MM.1S (cell line): ENCODE data around the gene ST7.

Experiments used
- DNase-seq: peaks from one replicate; pipeline ENCODE4 v3.0.0-alpha.2; 2015
- H2AFZ ChIP-seq: fragments of 300-600 bp; sonication (generic); 2 replicates; pipeline ENCODE4 v1.6.0; 2016; ENCODE audit warnings: antibody characterized with exemption, low read length
- H3F3A ChIP-seq: fragments of 300-600 bp; sonication (generic); 2 replicates; pipeline ENCODE4 v1.6.1; 2016; ENCODE audit warnings: mild to moderate bottlenecking, antibody characterized with exemption, low read length, moderate library complexity, mixed read lengths; ENCODE audit not compliant: insufficient read depth
- H3K27ac ChIP-seq: fragments of 300-600 bp; sonication (generic); 2 replicates; pipeline ENCODE4 v1.5.1; 2016; ENCODE audit warnings: mild to moderate bottlenecking, low read length
- H3K27me3 ChIP-seq: fragments of 300-600 bp; sonication (generic); replicated peaks from 2 replicates; pipeline ENCODE4 v1.6.0; 2016; ENCODE audit warnings: low read length; ENCODE audit not compliant: insufficient read depth
- H3K36me3 ChIP-seq: fragments of 300-600 bp; sonication (generic); replicated peaks from 2 replicates; pipeline ENCODE4 v1.6.1; 2016; ENCODE audit warnings: mild to moderate bottlenecking, low read length, mixed read lengths; ENCODE audit not compliant: insufficient read depth
- H3K4me1 ChIP-seq: fragments of 300-600 bp; sonication (generic); 2 replicates; pipeline ENCODE4 v1.6.1; 2016; ENCODE audit warnings: low read length, mixed read lengths
- H3K4me2 ChIP-seq: fragments of 300-600 bp; sonication (generic); 2 replicates; pipeline ENCODE4 v1.6.0; 2016; ENCODE audit warnings: low read depth, low read length
- H3K4me3 ChIP-seq: fragments of 300-600 bp; sonication (generic); 2 replicates; pipeline ENCODE4 v1.5.1; 2016; ENCODE audit warnings: low read length, mixed read lengths
- H3K79me2 ChIP-seq: fragments of 300-600 bp; sonication (generic); 2 replicates; pipeline ENCODE4 v1.6.1; 2016; ENCODE audit warnings: mixed run types, low read length, mixed read lengths
- H3K9ac ChIP-seq: fragments of 300-600 bp; sonication (generic); 2 replicates; pipeline ENCODE4 v1.6.1; 2016; ENCODE audit warnings: low read length, mixed read lengths
- H3K9me2 ChIP-seq: fragments of 300-600 bp; sonication (generic); replicated peaks from 2 replicates; pipeline ENCODE4 v1.6.1; 2016; ENCODE audit warnings: mild to moderate bottlenecking, low read length, mixed read lengths; ENCODE audit not compliant: insufficient read depth
- H3K9me3 ChIP-seq: fragments of 300-600 bp; sonication (generic); replicated peaks from 2 replicates; pipeline ENCODE4 v1.6.1; 2016; ENCODE audit warnings: mild to moderate bottlenecking, low read length, mixed read lengths; ENCODE audit not compliant: insufficient read depth
- H4K20me1 ChIP-seq: fragments of 300-600 bp; sonication (generic); 2 replicates; pipeline ENCODE4 v1.6.1; 2016; ENCODE audit warnings: mild to moderate bottlenecking, low read length, moderate library complexity, mixed read lengths; ENCODE audit not compliant: insufficient read depth
- EZH2 ChIP-seq: fragments of 300-600 bp; sonication (generic); optimal IDR thresholded peaks from 2 replicates; pipeline ENCODE3; 2017; ENCODE audit warnings: low read depth, mild to moderate bottlenecking, antibody characterized with exemption, low read length, mixed read lengths
- EZH2phosphoT487 ChIP-seq: fragments of 300-600 bp; sonication (generic); IDR thresholded peaks from 2 replicates; pipeline ENCODE4 v1.6.1; 2018; ENCODE audit warnings: antibody characterized with exemption, low read length
- TF ChIP-seq, protein P1 (sequence below): fragments of 300-600 bp; sonication (generic); IDR thresholded peaks from 2 replicates; pipeline ENCODE4 v1.5.1; 2016; ENCODE audit warnings: antibody characterized with exemption, low read length, mixed read lengths

ST7 gene

DNA sequence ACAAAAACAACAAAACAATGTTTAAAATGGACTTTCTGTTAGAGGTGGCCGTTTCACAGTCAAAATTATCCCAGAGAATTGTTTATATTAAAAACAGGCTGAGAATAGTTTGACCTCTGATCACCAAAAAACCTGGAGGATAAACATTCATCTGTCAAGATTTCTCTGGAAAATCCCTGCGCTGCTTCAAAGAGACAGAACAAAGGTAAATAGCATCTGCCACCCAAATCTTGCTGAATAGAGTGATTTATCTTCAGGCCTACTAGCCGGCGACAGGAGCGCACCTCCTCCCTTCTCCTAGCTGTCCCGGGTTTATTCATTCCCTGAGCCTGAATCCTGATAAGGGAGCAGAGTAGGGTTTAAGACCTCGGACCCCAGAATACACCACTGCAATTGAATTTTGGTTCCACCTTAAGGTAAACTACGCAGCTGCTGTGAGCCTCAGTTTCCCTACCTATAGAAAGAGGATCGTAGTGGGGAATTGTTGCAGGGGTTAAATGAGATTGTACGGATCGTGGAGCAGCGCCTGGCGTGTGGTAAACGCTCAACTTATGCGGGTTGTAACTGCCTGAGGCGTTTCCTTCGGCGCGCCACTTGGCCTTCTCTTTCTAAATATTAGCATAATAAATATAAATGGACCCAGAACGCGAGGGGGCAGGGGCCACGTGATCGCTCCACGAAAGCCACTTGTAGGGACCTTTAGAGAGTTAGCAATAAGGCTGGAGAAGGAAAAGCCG, 498 bp upstream of the ST7 start:
- Histone ChIP-seq H3K27ac (peak overlapping the region; percentile 80; the same call in 1 of the 2 replicates), H2AFZ (peak overlapping the region; percentile 99), H3F3A (peaks cover 5% of the 10 kb centered on the region), H3K9ac (peak overlapping the region; percentile 78), H3K79me2 (peaks cover 37% of the 10 kb centered on the region), H3K4me3 (peak overlapping the region; percentile 72), H3K27me3 (no peaks in the 10 kb centered on the region), H3K36me3 (no peaks in the 10 kb centered on the region), H3K4me1 (peaks cover 15% of the 10 kb centered on the region), H3K9me2 (no peaks in the 10 kb centered on the region), H3K9me3 (no peaks in the 10 kb centered on the region), H4K20me1 (no peaks in the 10 kb centered on the region), H3K4me2 (peak overlapping the region; percentile 93)
- peak; percentile 85 for DNase-seq
- TF ChIP-seq EZH2 (no peak), EZH2phosphoT487 (no peak)
- TF ChIP-seq, protein P1, sequence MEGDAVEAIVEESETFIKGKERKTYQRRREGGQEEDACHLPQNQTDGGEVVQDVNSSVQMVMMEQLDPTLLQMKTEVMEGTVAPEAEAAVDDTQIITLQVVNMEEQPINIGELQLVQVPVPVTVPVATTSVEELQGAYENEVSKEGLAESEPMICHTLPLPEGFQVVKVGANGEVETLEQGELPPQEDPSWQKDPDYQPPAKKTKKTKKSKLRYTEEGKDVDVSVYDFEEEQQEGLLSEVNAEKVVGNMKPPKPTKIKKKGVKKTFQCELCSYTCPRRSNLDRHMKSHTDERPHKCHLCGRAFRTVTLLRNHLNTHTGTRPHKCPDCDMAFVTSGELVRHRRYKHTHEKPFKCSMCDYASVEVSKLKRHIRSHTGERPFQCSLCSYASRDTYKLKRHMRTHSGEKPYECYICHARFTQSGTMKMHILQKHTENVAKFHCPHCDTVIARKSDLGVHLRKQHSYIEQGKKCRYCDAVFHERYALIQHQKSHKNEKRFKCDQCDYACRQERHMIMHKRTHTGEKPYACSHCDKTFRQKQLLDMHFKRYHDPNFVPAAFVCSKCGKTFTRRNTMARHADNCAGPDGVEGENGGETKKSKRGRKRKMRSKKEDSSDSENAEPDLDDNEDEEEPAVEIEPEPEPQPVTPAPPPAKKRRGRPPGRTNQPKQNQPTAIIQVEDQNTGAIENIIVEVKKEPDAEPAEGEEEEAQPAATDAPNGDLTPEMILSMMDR = no peak

DNA sequence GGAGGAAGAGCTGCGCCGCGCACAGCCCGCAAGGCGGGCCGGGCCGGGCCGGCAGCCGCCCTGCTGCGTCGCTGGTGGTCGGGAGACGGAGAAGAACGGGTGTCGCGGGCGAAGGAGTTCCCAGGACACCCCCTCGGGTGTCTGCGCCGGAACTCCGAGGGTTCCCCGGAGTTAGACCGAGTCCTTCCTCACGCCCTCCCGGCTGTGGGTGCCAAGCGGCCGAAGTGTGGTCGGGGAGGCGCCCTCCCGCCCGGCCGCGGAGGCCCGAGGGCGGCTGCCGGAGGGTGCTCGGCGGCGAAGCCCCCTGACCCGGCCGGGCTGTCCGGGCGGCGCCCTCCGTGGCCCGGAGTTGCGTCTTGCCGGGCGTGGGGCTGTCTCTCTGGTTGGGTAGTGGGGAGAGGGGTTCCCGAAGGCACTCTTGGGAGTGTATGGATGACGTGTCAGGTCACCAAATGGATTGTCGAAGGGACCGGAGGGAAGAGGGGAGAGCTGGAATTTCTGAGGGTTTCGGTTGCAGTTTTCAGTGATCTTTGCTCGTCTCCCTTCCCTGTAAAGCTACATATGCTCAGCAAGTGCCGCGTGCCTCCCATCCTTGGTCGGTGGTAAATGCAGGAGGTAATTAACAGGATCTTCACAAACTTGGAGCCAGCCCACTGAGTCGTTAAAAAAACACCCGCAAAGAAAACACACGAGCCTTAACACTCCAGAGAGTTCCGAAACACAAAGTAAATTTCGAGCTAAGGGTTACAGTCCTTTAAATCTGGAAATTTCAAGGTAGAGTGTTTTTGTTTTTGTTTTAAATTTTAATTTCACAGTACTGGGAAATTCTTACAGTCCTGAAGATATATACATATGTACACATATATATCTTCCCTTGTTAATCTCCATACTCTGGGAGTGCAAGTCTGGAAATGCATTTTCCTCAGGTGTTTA, 871 bp downstream of the ST7 start:
- Histone ChIP-seq H3K27ac (peak overlapping the region; percentile 49; the same call in 1 of the 2 replicates), H3K4me2 (peak overlapping the region; percentile 77), H3K4me1 (peaks cover 15% of the 10 kb centered on the region), H3K9me2 (no peaks in the 10 kb centered on the region), H4K20me1 (no peaks in the 10 kb centered on the region), H2AFZ (peak overlapping the region; percentile 50), H3F3A (peaks cover 5% of the 10 kb centered on the region), H3K4me3 (peak overlapping the region; percentile 70), H3K36me3 (no peaks in the 10 kb centered on the region), H3K27me3 (no peaks in the 10 kb centered on the region), H3K79me2 (peaks cover 50% of the 10 kb centered on the region), H3K9me3 (no peaks in the 10 kb centered on the region), H3K9ac (peak overlapping the region; percentile 76)
- TF ChIP-seq, protein P1 = no peak
- TF ChIP-seq EZH2phosphoT487 = no peak
- no peak for TF ChIP-seq EZH2
- peak; percentile 49 for DNase-seq

DNA sequence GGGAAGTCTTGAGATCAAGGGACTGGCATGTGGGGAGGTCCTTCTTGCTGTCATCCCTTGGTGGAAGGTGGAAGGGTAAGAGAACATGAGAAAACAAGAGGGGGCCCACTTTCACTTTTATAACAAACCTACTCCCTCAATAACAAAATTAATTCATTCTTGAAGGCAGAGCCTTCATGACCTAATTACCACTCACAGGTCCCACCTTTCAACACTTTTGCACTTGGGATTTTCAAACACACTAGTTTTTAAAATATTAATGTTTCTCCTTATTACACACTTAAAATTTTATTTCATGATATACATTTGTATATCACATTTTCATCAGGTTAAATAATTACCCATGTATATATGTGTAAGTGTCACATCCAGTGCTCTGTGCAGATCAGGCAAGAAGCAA, 2.0 kb downstream of the ST7 start:
- Histone ChIP-seq H3K27ac (no peak overlapping the region), H3K4me2 (0 out of 2 replicates have a peak overlapping the region, but pooled peaks have one; percentile 77), H3K9me3 (no peaks in the 10 kb centered on the region), H3K36me3 (no peaks in the 10 kb centered on the region), H3K9ac (no peak overlapping the region), H3K9me2 (no peaks in the 10 kb centered on the region), H3K79me2 (peaks cover 62% of the 10 kb centered on the region), H2AFZ (no peak overlapping the region), H4K20me1 (no peaks in the 10 kb centered on the region), H3K4me3 (no peak overlapping the region), H3K27me3 (no peaks in the 10 kb centered on the region), H3F3A (peaks cover 5% of the 10 kb centered on the region), H3K4me1 (peaks cover 15% of the 10 kb centered on the region)
- no peak for DNase-seq
- TF ChIP-seq EZH2 = no peak
